ENCODE measurements around the gene DMD. TPM values are rescaled to one million over a fixed set of nuclear protein-coding genes. Genes with fewer than 3 reads are reported as not detected.

DMD gene
- polyA plus RNA-seq, 1 donor from 2014 or later = 21.6 TPM

DNA sequence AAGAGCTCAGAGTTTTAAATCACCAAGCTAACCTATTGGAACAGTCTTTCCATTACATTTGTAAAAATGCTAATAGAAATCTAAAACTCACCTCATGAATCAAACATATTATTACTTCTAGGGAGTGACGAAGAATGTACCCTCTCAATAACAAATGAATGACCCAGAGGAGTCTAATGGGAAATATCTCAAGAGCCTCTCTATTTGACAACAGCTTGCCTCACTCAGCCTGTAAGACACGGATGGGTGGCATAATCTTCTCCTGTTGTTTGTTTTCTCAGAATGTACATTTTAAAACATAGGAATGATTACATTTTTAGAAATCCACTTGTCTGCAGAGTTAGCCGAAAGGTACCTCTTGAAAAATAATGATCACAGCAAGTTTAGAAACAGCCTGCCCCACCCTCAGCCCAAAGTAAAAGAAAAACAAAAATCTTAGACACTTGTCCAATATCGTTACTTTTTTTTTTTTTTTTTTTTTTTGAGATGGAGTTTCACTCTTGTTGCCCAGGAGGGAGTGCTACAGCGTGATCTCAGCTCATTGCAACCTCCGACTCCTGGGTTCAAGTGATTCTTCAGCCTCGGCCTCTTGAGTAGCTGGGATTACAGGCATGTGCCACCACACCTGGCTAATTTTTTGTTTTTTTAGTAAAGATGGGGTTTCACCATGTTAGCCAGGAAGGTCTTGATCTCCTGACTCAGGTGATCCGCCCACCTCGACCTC, 1955.9 kb downstream of the DMD start:
- Histone ChIP-seq H4K20me1 (ENCODE audit: insufficient read depth) (no peaks in the 10 kb centered on the region), H3K9me3 (ENCODE audit: low read length) (no peaks in the 10 kb centered on the region), H3K36me3 (ENCODE audit: insufficient read depth, low read length) (no peaks in the 10 kb centered on the region), H3K27ac (ENCODE audit: low read length) (no peak overlapping the region), H3K4me2 (ENCODE audit: low read length) (no peak overlapping the region), H3K4me3 (ENCODE audit: low read length) (no peak overlapping the region), H3K79me2 (replicated peaks; ENCODE audit: insufficient read depth, low read length) (no peaks in the 10 kb centered on the region), H3K9ac (ENCODE audit: low read length) (no peak overlapping the region), H3K27me3 (ENCODE audit: insufficient read depth, low read depth, low read length) (no peaks in the 10 kb centered on the region), H2AFZ (ENCODE audit: low read depth, low read length) (no peak overlapping the region), H3F3A (ENCODE audit: insufficient read depth, low read length, poor library complexity, severe bottlenecking) (no peaks in the 10 kb centered on the region), H3K9me2 (ENCODE audit: insufficient read depth, low read length) (no peaks in the 10 kb centered on the region)
- no peak for TF ChIP-seq TAF1 (IDR thresholded peaks at IDR 0.05; ENCODE audit: low read depth)
- TF ChIP-seq POLR2AphosphoS5 (IDR thresholded peaks at IDR 0.05) = no peak
- TF ChIP-seq, protein P1, sequence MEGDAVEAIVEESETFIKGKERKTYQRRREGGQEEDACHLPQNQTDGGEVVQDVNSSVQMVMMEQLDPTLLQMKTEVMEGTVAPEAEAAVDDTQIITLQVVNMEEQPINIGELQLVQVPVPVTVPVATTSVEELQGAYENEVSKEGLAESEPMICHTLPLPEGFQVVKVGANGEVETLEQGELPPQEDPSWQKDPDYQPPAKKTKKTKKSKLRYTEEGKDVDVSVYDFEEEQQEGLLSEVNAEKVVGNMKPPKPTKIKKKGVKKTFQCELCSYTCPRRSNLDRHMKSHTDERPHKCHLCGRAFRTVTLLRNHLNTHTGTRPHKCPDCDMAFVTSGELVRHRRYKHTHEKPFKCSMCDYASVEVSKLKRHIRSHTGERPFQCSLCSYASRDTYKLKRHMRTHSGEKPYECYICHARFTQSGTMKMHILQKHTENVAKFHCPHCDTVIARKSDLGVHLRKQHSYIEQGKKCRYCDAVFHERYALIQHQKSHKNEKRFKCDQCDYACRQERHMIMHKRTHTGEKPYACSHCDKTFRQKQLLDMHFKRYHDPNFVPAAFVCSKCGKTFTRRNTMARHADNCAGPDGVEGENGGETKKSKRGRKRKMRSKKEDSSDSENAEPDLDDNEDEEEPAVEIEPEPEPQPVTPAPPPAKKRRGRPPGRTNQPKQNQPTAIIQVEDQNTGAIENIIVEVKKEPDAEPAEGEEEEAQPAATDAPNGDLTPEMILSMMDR (IDR thresholded peaks at IDR 0.05; ENCODE audit: poor library complexity, severe bottlenecking) = no peak
- TF ChIP-seq, protein P2, sequence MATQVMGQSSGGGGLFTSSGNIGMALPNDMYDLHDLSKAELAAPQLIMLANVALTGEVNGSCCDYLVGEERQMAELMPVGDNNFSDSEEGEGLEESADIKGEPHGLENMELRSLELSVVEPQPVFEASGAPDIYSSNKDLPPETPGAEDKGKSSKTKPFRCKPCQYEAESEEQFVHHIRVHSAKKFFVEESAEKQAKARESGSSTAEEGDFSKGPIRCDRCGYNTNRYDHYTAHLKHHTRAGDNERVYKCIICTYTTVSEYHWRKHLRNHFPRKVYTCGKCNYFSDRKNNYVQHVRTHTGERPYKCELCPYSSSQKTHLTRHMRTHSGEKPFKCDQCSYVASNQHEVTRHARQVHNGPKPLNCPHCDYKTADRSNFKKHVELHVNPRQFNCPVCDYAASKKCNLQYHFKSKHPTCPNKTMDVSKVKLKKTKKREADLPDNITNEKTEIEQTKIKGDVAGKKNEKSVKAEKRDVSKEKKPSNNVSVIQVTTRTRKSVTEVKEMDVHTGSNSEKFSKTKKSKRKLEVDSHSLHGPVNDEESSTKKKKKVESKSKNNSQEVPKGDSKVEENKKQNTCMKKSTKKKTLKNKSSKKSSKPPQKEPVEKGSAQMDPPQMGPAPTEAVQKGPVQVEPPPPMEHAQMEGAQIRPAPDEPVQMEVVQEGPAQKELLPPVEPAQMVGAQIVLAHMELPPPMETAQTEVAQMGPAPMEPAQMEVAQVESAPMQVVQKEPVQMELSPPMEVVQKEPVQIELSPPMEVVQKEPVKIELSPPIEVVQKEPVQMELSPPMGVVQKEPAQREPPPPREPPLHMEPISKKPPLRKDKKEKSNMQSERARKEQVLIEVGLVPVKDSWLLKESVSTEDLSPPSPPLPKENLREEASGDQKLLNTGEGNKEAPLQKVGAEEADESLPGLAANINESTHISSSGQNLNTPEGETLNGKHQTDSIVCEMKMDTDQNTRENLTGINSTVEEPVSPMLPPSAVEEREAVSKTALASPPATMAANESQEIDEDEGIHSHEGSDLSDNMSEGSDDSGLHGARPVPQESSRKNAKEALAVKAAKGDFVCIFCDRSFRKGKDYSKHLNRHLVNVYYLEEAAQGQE (IDR thresholded peaks at IDR 0.05; ENCODE audit: borderline replicate concordance) = no peak
- TF ChIP-seq RAD21 (conservative IDR thresholded peaks at IDR 0.05) = no peak
- no peak for TF ChIP-seq MXI1 (conservative IDR thresholded peaks at IDR 0.05; ENCODE audit: poor library complexity, severe bottlenecking)
- no peak for TF ChIP-seq EP300 (conservative IDR thresholded peaks at IDR 0.05; ENCODE audit: poor library complexity, severe bottlenecking)
- TF ChIP-seq EZH2 (IDR thresholded peaks at IDR 0.05; ENCODE audit: borderline replicate concordance, insufficient read depth, low read length, poor library complexity, severe bottlenecking) = no peak
- no peak for TF ChIP-seq SMC3 (conservative IDR thresholded peaks at IDR 0.05; ENCODE audit: poor library complexity)

DNA sequence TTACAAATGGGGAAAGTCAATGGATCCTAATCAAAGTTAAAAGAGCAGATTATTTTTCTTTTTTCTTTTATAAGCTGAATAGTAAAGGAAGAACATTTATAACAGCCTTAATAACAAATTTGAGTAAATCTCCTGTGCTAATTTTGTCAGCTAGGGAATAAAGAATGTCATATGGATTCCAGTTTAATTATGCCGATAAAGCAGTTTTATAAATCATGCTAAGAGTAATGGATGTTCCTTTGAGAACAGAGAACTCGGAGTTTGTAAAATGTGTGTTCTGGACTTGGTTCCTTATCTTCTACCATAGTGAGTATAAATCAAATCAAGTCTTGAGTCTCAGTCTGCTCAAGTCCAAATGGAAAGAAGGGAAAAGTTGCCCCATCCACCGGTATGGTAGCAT, 1959.2 kb downstream of the DMD start:
- H3K36me3 ChIP-seq (ENCODE audit: insufficient read depth, low read length) = no peaks in the 10 kb centered on the region
- no peaks in the 10 kb centered on the region for H3F3A ChIP-seq (ENCODE audit: insufficient read depth, low read length, poor library complexity, severe bottlenecking)
- no peaks in the 10 kb centered on the region for H3K27me3 ChIP-seq (ENCODE audit: insufficient read depth, low read depth, low read length)
- no peak overlapping the region for H3K27ac ChIP-seq (ENCODE audit: low read length)
- H3K4me3 ChIP-seq (ENCODE audit: low read length) = no peak overlapping the region
- no peak overlapping the region for H3K9ac ChIP-seq (ENCODE audit: low read length)
- no peak overlapping the region for H3K4me2 ChIP-seq (ENCODE audit: low read length)
- no peaks in the 10 kb centered on the region for H3K9me3 ChIP-seq (ENCODE audit: low read length)
- no peaks in the 10 kb centered on the region for H3K79me2 ChIP-seq (replicated peaks; ENCODE audit: insufficient read depth, low read length)
- H3K9me2 ChIP-seq (ENCODE audit: insufficient read depth, low read length) = no peaks in the 10 kb centered on the region
- TF ChIP-seq SMC3 (conservative IDR thresholded peaks at IDR 0.05; ENCODE audit: poor library complexity) (no peak), POLR2AphosphoS5 (IDR thresholded peaks at IDR 0.05) (no peak), MXI1 (conservative IDR thresholded peaks at IDR 0.05; ENCODE audit: poor library complexity, severe bottlenecking) (no peak), RAD21 (conservative IDR thresholded peaks at IDR 0.05) (no peak), TAF1 (IDR thresholded peaks at IDR 0.05; ENCODE audit: low read depth) (no peak), EP300 (conservative IDR thresholded peaks at IDR 0.05; ENCODE audit: poor library complexity, severe bottlenecking) (no peak), EZH2 (IDR thresholded peaks at IDR 0.05; ENCODE audit: borderline replicate concordance, insufficient read depth, low read length, poor library complexity, severe bottlenecking) (no peak)
- TF ChIP-seq, protein P1 (IDR thresholded peaks at IDR 0.05; ENCODE audit: poor library complexity, severe bottlenecking) = no peak
- TF ChIP-seq, protein P2 (IDR thresholded peaks at IDR 0.05; ENCODE audit: borderline replicate concordance) = no peak
- no peak overlapping the region for H2AFZ ChIP-seq (ENCODE audit: low read depth, low read length)
- H4K20me1 ChIP-seq (ENCODE audit: insufficient read depth) = no peaks in the 10 kb centered on the region
